CD4-positive, alpha-beta memory T cell (primary cell): ENCODE measurements around the gene CCDC201. TPM values are rescaled to one million over a fixed set of nuclear protein-coding genes. Genes with fewer than 3 reads are reported as not detected.

Experiments used
- CTCF ChIA-PET: fragments of 350-600 bp; sonication (Branson Sonifier 250); formaldehyde crosslinking; loops from one replicate; lab custom pipeline; 2021; ENCODE audit warnings: inconsistent platforms; ENCODE audit not compliant: partially characterized antibody; lab: Charles Lee
- POLR2A ChIA-PET: fragments of 350-600 bp; sonication (Branson Sonifier 250); formaldehyde crosslinking; loops from one replicate; lab custom pipeline; 2021; ENCODE audit not compliant: partially characterized antibody; lab: Charles Lee
- DNase-seq, 5 donors: peaks; one replicate each; pipeline versions ENCODE4 v3.0.0 to v3.0.0-alpha.2; 2020 to 2022; ENCODE audit warnings: mixed read lengths in 1 of 5
- H3K27ac ChIP-seq: one replicate; pipeline ENCODE4 v1.7.0; 2013; ENCODE audit warnings: low read depth, low read length
- H3K27me3 ChIP-seq: 2 replicates; pipeline ENCODE4 v1.7.0; 2013; ENCODE audit warnings: mild to moderate bottlenecking, low read length, moderate library complexity; ENCODE audit not compliant: insufficient read depth
- H3K36me3 ChIP-seq: 2 replicates; pipeline ENCODE4 v1.7.0; 2013; ENCODE audit warnings: mild to moderate bottlenecking, low read length, moderate library complexity; ENCODE audit not compliant: insufficient read depth
- H3K4me1 ChIP-seq: 2 replicates; pipeline ENCODE4 v1.7.0; 2013; ENCODE audit warnings: mild to moderate bottlenecking, low read length, moderate library complexity; ENCODE audit not compliant: insufficient read depth
- H3K4me3 ChIP-seq, 2 donors: one replicate each; pipeline ENCODE4 v1.7.0; 2013; ENCODE audit warnings: low read length in 2 of 2, mild to moderate bottlenecking in 1 of 2
- H3K9me3 ChIP-seq, 2 donors: one replicate each; pipeline ENCODE4 v1.7.0; 2013; ENCODE audit warnings: low read length in 2 of 2, control low read depth in 1 of 2; ENCODE audit not compliant: control insufficient read depth in 1 of 2
- H3K27ac Mint-ChIP-seq, 7 donors: one replicate each; pipeline ENCODE4 v1.8.0; 2020 to 2021; ENCODE audit warnings: mixed read lengths in 7 of 7, mild to moderate bottlenecking in 6 of 7, inconsistent platforms in 3 of 7, moderate library complexity in 3 of 7
- H3K27me3 Mint-ChIP-seq, 2 donors: one replicate each; pipeline ENCODE4 v1.8.0; 2020 to 2021; ENCODE audit warnings: mixed read lengths in 2 of 2
- H3K36me3 Mint-ChIP-seq, 2 donors: one replicate each; pipeline ENCODE4 v1.8.0; 2020 to 2021; ENCODE audit warnings: mixed read lengths in 2 of 2, inconsistent platforms in 1 of 2, mild to moderate bottlenecking in 1 of 2
- H3K4me1 Mint-ChIP-seq, 4 donors: one replicate each; pipeline ENCODE4 v1.8.0; 2020 to 2021; ENCODE audit warnings: mixed read lengths in 4 of 4, mild to moderate bottlenecking in 1 of 4
- H3K4me3 Mint-ChIP-seq, 8 donors: one replicate each; pipeline ENCODE4 v1.8.0; 2020 to 2021; ENCODE audit warnings: mixed read lengths in 8 of 8, mild to moderate bottlenecking in 7 of 8, moderate library complexity in 6 of 8, inconsistent platforms in 3 of 8
- H3K9me3 Mint-ChIP-seq, 8 donors: one replicate each; pipeline ENCODE4 v1.8.0; 2020 to 2021; ENCODE audit warnings: mixed read lengths in 8 of 8, mild to moderate bottlenecking in 5 of 8, inconsistent platforms in 3 of 8, moderate library complexity in 1 of 8
- intact Hi-C: fragments of 100-400 bp; cut with micrococcal nuclease; formaldehyde crosslinking; loops from one replicate; pipeline ENCODE4 v1.15.1; 2023
- polyA plus RNA-seq, 2 donors: library from polyadenylated mRNA; unstranded; fragments of 300-500 nt; fragmentation: Illumina TruSeq; gene quantifications; one replicate each; pipeline ENCODE4 v1.2.3, GENCODE V29; 2021
- total RNA-seq, 2 experiments: library from RNA; stranded (reverse); gene quantifications; one replicate each; pipeline ENCODE4 v1.2.3, GENCODE V29; 2021

CCDC201 gene, protein sequence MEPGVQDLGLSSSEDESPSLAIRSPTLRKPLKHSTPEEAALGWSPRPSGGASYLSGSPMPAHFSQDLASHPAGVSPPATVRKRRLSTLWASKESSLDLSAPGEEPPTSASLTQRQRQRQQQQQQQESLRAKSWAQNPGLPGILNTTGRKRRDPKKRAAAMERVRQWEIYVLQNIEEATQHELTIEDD
- total RNA-seq: not detected
- not detected for polyA plus RNA-seq

DNA sequence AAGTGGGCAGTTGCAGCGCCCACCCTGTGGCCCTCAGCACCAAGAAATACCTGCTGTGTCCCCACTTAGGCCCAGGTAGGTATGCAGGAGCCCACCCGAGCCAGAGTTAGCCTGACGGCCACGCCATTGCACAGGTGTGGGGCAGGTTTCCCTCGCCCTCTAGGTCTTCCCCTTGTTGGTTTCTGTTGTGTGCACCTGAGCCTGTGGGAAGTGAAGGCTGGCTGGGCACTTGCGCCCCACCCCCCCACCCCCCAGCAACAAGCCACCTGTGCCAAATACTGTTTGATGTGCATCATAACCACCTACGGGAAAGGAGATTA lies at the start of gene CCDC201:
Gene CCDC201 (minus strand): TSS at position 48 of the 320 bp plus-strand sequence. CDS start 75 bp downstream, outside the sequence.
- Mint-ChIP-seq H3K36me3 (no peaks in the 10 kb centered on the region), H3K4me3 (no peak within 1 kb of the TSS), H3K4me1 (no peaks in the 10 kb centered on the region), H3K27me3 (peaks cover 3 to 8% of the 10 kb centered on the region in 2 donors), H3K9me3 (peaks cover 0 to 5% (median 0%) of the 10 kb centered on the region in 8 donors), H3K27ac (no peak within 1 kb of the TSS)
- H3K4me3 ChIP-seq: no peak within 1 kb of the TSS
- no peaks in the 10 kb centered on the region for H3K9me3 ChIP-seq
- ChIA-PET POLR2A (no interaction called here), CTCF (interaction anchor here (0.7 kb wide), 1 partner anchor 1904 kb away, joined by 4 read pairs; no protein-coding TSS in a partner anchor)
- H3K4me1 ChIP-seq: no peaks in the 10 kb centered on the region
- H3K27ac ChIP-seq: no peak within 1 kb of the TSS
- DNase-seq: no peak
- intact Hi-C loops: no loop called here
- H3K27me3 ChIP-seq: no peaks in the 10 kb centered on the region
- no peaks in the 10 kb centered on the region for H3K36me3 ChIP-seq

GRCh38 chr7:45921699-45922519 lies 49.0 kb upstream of the CCDC201 start:
- Mint-ChIP-seq H3K4me3 (peak overlapping the region; percentile 60 to 76 (median 71)), H3K36me3 (peaks cover 0 to 1% of the 10 kb centered on the region in 2 donors), H3K9me3 (no peaks in the 10 kb centered on the region), H3K4me1 (peaks cover 13 to 54% (median 26%) of the 10 kb centered on the region in 4 donors), H3K27me3 (peaks cover 33 to 38% of the 10 kb centered on the region in 2 donors), H3K27ac (peak overlapping the region in 6 of 7 donors; percentile 24 to 90 (median 84))
- CTCF ChIA-PET: interaction anchor here (1.0 to 3.2 kb wide), 13 partner anchors 8 to 1166 kb away, joined by 3 to 8 read pairs (median 5); no protein-coding TSS in a partner anchor
- DNase-seq: peak in 3 of 5 donors; percentile 3 to 28 (median 20)
- H3K27ac ChIP-seq: no peak overlapping the region
- H3K27me3 ChIP-seq: peaks cover 9% of the 10 kb centered on the region
- peaks cover 42% of the 10 kb centered on the region for H3K4me1 ChIP-seq
- H3K9me3 ChIP-seq: no peaks in the 10 kb centered on the region
- no peaks in the 10 kb centered on the region for H3K36me3 ChIP-seq
- POLR2A ChIA-PET: interaction anchor here (0.7 to 1.6 kb wide), 2 partner anchors 18 kb away, joined by 4 to 10 read pairs; no protein-coding TSS in a partner anchor
- intact Hi-C loops: loop anchor here (1.0 to 10.0 kb wide), 3 partner anchors 19 to 1167 kb away; no protein-coding TSS in a partner anchor
- no peak overlapping the region for H3K4me3 ChIP-seq

- Histone ChIP-seq H3K9me3 (no peaks in the 10 kb centered on the region), H3K4me3 (no peak overlapping the region), H3K36me3 (no peaks in the 10 kb centered on the region), H3K27me3 (peaks cover 9% of the 10 kb centered on the region), H3K4me1 (peaks cover 42% of the 10 kb centered on the region), H3K27ac (no peak overlapping the region)
- Mint-ChIP-seq H3K4me3 (peak overlapping the region; percentile 52 to 76 (median 71)), H3K9me3 (no peaks in the 10 kb centered on the region), H3K27ac (peak overlapping the region in 2 of 7 donors; percentile 30 to 90), H3K36me3 (peaks cover 0 to 1% of the 10 kb centered on the region in 2 donors), H3K4me1 (peaks cover 13 to 54% (median 26%) of the 10 kb centered on the region in 4 donors), H3K27me3 (peaks cover 33 to 38% of the 10 kb centered on the region in 2 donors)
- intact Hi-C loops: loop anchor here (10.0 kb wide), 1 partner anchor 193 kb away; no protein-coding TSS in a partner anchor
- POLR2A ChIA-PET: interaction anchor here (0.7 kb wide), 1 partner anchor 19 kb away, joined by 4 read pairs; no protein-coding TSS in a partner anchor
- CTCF ChIA-PET: interaction anchor here (1.0 to 3.2 kb wide), 4 partner anchors 8 to 19 kb away, joined by 3 to 8 read pairs (median 6); no protein-coding TSS in a partner anchor
- no peak for DNase-seq
Observed at GRCh38 chr7:45921381-45921698, 48.5 kb upstream of the CCDC201 start.

- Mint-ChIP-seq H3K9me3 (no peaks in the 10 kb centered on the region), H3K36me3 (peaks cover 0 to 2% of the 10 kb centered on the region in 2 donors), H3K4me1 (peaks cover 13 to 54% (median 27%) of the 10 kb centered on the region in 4 donors), H3K27me3 (peaks cover 33 to 40% of the 10 kb centered on the region in 2 donors), H3K4me3 (peak within 1 kb of the TSS; percentile 75 to 89 (median 82)), H3K27ac (peak within 1 kb of the TSS in 5 of 7 donors; percentile 68 to 90 (median 88))
- Histone ChIP-seq H3K36me3 (no peaks in the 10 kb centered on the region), H3K27ac (no peak within 1 kb of the TSS), H3K4me1 (peaks cover 42% of the 10 kb centered on the region), H3K4me3 (peak within 1 kb of the TSS in 1 of 2 donors; percentile 15), H3K9me3 (no peaks in the 10 kb centered on the region), H3K27me3 (peaks cover 9% of the 10 kb centered on the region)
- POLR2A ChIA-PET: interaction anchor here (0.7 kb wide), 1 partner anchor 19 kb away, joined by 4 read pairs; no protein-coding TSS in a partner anchor
- DNase-seq: peak in 4 of 5 donors; percentile 29 to 48 (median 36)
- intact Hi-C loops: loop anchor here (10.0 kb wide), 1 partner anchor 194 kb away; no protein-coding TSS in a partner anchor
- CTCF ChIA-PET: interaction anchor here (1.0 to 3.2 kb wide), 4 partner anchors 9 to 19 kb away, joined by 3 to 8 read pairs (median 6); no protein-coding TSS in a partner anchor
Observed at GRCh38 chr7:45920502-45921380, 47.9 kb upstream of the CCDC201 start, which contains the start of gene IGFBP3. IGFBP3 (minus strand) TSS chr7:45921272; CDS start chr7:45921140, 132 bp downstream.

GRCh38 chr7:45919993-45920459 lies 47.1 kb upstream of the CCDC201 start:
- ChIA-PET CTCF (interaction anchor here (1.2 to 3.2 kb wide), 3 partner anchors 9 to 432 kb away, joined by 3 to 11 read pairs (median 10); no protein-coding TSS in a partner anchor), POLR2A (no interaction called here)
- intact Hi-C loops: loop anchor here (5.0 to 10.0 kb wide), 2 partner anchors 195 to 1897 kb away; no protein-coding TSS in a partner anchor
- Histone ChIP-seq H3K27ac (no peak overlapping the region), H3K4me1 (peaks cover 42% of the 10 kb centered on the region), H3K9me3 (no peaks in the 10 kb centered on the region), H3K27me3 (peaks cover 9% of the 10 kb centered on the region), H3K36me3 (no peaks in the 10 kb centered on the region), H3K4me3 (peak overlapping the region in 1 of 2 donors; percentile 15)
- H3K9me3 Mint-ChIP-seq: no peaks in the 10 kb centered on the region
- H3K27me3 Mint-ChIP-seq: peaks cover 33 to 41% of the 10 kb centered on the region in 2 donors
- DNase-seq: no peak
- H3K27ac Mint-ChIP-seq: peak overlapping the region in 3 of 7 donors; percentile 36 to 68 (median 55)
- H3K4me1 Mint-ChIP-seq: peaks cover 13 to 54% (median 28%) of the 10 kb centered on the region in 4 donors
- H3K4me3 Mint-ChIP-seq: peak overlapping the region; percentile 75 to 89 (median 82)
- peaks cover 0 to 2% of the 10 kb centered on the region in 2 donors for H3K36me3 Mint-ChIP-seq

GRCh38 chr7:45919231-45919784 lies 46.4 kb upstream of the CCDC201 start:
- Histone ChIP-seq H3K9me3 (no peaks in the 10 kb centered on the region), H3K27me3 (peaks cover 9% of the 10 kb centered on the region), H3K36me3 (no peaks in the 10 kb centered on the region), H3K4me3 (no peak overlapping the region), H3K27ac (no peak overlapping the region), H3K4me1 (peaks cover 42% of the 10 kb centered on the region)
- intact Hi-C loops: loop anchor here (5.0 kb wide), 1 partner anchor 1898 kb away; no protein-coding TSS in a partner anchor
- no peak overlapping the region for H3K27ac Mint-ChIP-seq
- H3K9me3 Mint-ChIP-seq: no peaks in the 10 kb centered on the region
- peak overlapping the region in 7 of 8 donors; percentile 75 to 89 (median 81) for H3K4me3 Mint-ChIP-seq
- CTCF ChIA-PET: interaction anchor here (1.0 to 3.2 kb wide), 10 partner anchors 15 to 1173 kb away, joined by 3 to 12 read pairs (median 7); no protein-coding TSS in a partner anchor
- no peak for DNase-seq
- POLR2A ChIA-PET: interaction anchor here (1.5 kb wide), 1 partner anchor 21 kb away, joined by 5 read pairs; no protein-coding TSS in a partner anchor
- peaks cover 30 to 38% of the 10 kb centered on the region in 2 donors for H3K27me3 Mint-ChIP-seq
- peaks cover 0 to 2% of the 10 kb centered on the region in 2 donors for H3K36me3 Mint-ChIP-seq
- peaks cover 13 to 54% (median 28%) of the 10 kb centered on the region in 4 donors for H3K4me1 Mint-ChIP-seq
